Muscle of leg (tissue), 11 donors: Measurements from ENCODE around the gene ZIC1. TPM values are rescaled to one million over a fixed set of nuclear protein-coding genes. Genes with fewer than 3 reads are reported as not detected.

ENCODE experiments used
- DNase-seq: peaks from one replicate; pipeline ENCODE4 v3.0.0; 2013
- H3K27ac ChIP-seq: one replicate; pipeline ENCODE4 v1.5.1; 2013; ENCODE audit warnings: mild to moderate bottlenecking, low read length, control low read depth
- H3K27me3 ChIP-seq: one replicate; pipeline ENCODE4 v1.6.1; 2013; ENCODE audit warnings: low read length; ENCODE audit not compliant: control insufficient read depth, insufficient read depth
- H3K36me3 ChIP-seq: one replicate; pipeline ENCODE4 v1.6.1; 2013; ENCODE audit warnings: low read length; ENCODE audit not compliant: control insufficient read depth, insufficient read depth
- H3K4me1 ChIP-seq: one replicate; pipeline ENCODE4 v1.6.1; 2013; ENCODE audit warnings: low read length; ENCODE audit not compliant: control insufficient read depth, insufficient read depth
- H3K4me3 ChIP-seq: one replicate; pipeline ENCODE4 v1.5.1; 2013; ENCODE audit warnings: low read length, control low read depth
- H3K9me3 ChIP-seq: replicated peaks from 2 replicates; pipeline ENCODE4 v1.6.1; 2013; ENCODE audit warnings: low read depth, low read length; ENCODE audit not compliant: control insufficient read depth
- WGBS: methylation state at CpG from one replicate; pipeline ENCODE4 v1.1.5; 2013; ENCODE audit warnings: missing lambda C conversion rate; ENCODE audit not compliant: insufficient coverage; 5-methylcytosine and 5-hydroxymethylcytosine counted together
- polyA plus RNA-seq, 8 donors: library from polyadenylated mRNA; unstranded; fragments of 120-200 nt; gene quantifications; one replicate each; pipeline versions ENCODE4 v1.2.1 to v1.2.3, GENCODE V29; 2013; ENCODE audit warnings: inconsistent platforms in 1 of 8, low replicate concordance in 1 of 8; ENCODE audit not compliant: insufficient read length in 8 of 8, insufficient read depth in 1 of 8
- total RNA-seq: library from RNA; stranded (reverse); fragments of 120-200 nt; gene quantifications from one replicate; pipeline ENCODE4 v1.2.4, GENCODE V29; 2013

ZIC1 gene
- total and polyA plus RNA-seq, 9 donors: 9.7 to 16.6 (median 12.8) TPM

GRCh38 chr3:147415874-147416273 lies 6.7 kb downstream of the ZIC1 start:
- H3K4me3 ChIP-seq: no peak overlapping the region

GRCh38 chr3:147416931-147417330 lies 7.8 kb downstream of the ZIC1 start:
- Histone ChIP-seq H3K4me1 (peaks cover 23% of the 10 kb centered on the region), H3K36me3 (peaks cover 14% of the 10 kb centered on the region), H3K9me3 (no peaks in the 10 kb centered on the region), H3K27ac (no peak overlapping the region), H3K4me3 (no peak overlapping the region), H3K27me3 (peaks cover 69% of the 10 kb centered on the region)
- WGBS: no CpG with 5 or more reads among the region's 1 CpG
- DNase-seq: no peak

More at GRCh38 chr3:147415874-147416273, 6.7 kb downstream of the ZIC1 start:
- Histone ChIP-seq H3K27me3 (peaks cover 69% of the 10 kb centered on the region), H3K36me3 (peaks cover 14% of the 10 kb centered on the region), H3K9me3 (no peaks in the 10 kb centered on the region), H3K27ac (no peak overlapping the region), H3K4me1 (peaks cover 33% of the 10 kb centered on the region)
- DNase-seq: no peak
- 33% methylated on average over 1 of the region's 2 CpGs for WGBS

DNA sequence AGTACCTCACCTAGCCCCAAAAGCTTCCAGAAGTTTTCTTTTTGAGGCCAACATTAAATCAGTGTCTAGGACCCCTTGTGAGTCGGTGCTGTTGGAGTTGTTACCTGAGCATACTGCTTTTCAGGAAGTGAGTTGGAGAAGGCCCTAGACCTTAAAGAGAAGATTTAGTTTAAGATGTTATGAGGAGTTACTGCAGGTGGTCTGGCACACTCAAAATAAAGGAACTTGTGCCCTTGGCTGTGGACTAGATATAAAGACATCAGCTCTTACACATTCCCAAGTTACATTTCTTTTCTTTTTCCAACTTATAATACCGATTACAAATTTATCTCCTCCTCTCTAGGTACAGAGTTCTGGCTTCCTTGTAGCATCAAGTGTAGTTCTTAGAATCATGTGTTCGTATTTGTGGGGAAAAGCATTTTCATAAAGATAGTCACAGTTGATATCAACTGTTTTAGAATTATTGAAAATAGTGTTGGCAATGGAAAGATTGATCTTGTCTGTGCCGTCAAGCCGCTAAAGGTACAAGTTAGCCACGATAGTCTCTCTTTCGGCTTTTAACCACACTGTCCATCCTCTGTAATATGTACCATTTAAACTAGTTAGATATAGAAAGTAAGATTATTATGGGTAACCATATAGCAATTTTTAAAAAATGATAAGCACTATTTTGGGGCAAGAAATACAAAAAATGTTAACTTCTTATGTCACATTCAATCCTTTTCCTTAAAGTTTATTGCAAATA lies 8.6 kb downstream of the ZIC1 start:
- DNase-seq: no peak
- no peak overlapping the region for H3K4me3 ChIP-seq
- H3K27me3 ChIP-seq: peaks cover 66% of the 10 kb centered on the region
- no CpG with 5 or more reads among the region's 7 CpGs for WGBS
- peaks cover 18% of the 10 kb centered on the region for H3K4me1 ChIP-seq
- no peak overlapping the region for H3K27ac ChIP-seq
- H3K9me3 ChIP-seq: no peaks in the 10 kb centered on the region
- peaks cover 10% of the 10 kb centered on the region for H3K36me3 ChIP-seq

DNA sequence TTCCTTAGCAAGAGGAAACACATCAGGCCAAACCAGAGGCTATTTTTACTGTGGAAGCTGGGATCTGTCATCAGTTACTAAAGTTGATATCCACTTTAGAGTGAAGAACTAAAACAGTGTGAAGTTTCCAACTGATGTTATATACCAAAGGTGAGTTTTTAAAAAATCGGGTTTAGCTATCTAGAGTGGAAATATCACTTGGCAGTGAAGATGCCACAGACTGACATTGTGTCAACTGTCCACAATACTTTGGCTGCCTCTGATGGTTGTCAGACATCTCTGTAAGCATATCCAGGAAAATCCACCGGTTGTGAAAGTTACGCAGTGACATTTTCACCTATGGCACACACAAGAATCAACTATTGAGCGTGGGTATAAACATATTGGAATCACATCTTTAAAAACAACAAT lies 9.2 kb downstream of the ZIC1 start:
- no CpG with 5 or more reads among the region's 4 CpGs for WGBS
- peaks cover 66% of the 10 kb centered on the region for H3K27me3 ChIP-seq
- peaks cover 15% of the 10 kb centered on the region for H3K4me1 ChIP-seq
- no peak for DNase-seq
- H3K36me3 ChIP-seq: peaks cover 3% of the 10 kb centered on the region
- no peak overlapping the region for H3K4me3 ChIP-seq
- no peaks in the 10 kb centered on the region for H3K9me3 ChIP-seq
- no peak overlapping the region for H3K27ac ChIP-seq

- H3K9me3 ChIP-seq: no peaks in the 10 kb centered on the region
- H3K27ac ChIP-seq: no peak overlapping the region
- peak; percentile 85 for DNase-seq
- peaks cover 12% of the 10 kb centered on the region for H3K4me1 ChIP-seq
- H3K36me3 ChIP-seq: no peaks in the 10 kb centered on the region
- peaks cover 69% of the 10 kb centered on the region for H3K27me3 ChIP-seq
- 3% methylated on average over 42 of the region's 54 CpGs for WGBS
- peak overlapping the region; percentile 30 for H3K4me3 ChIP-seq
Measured at GRCh38 chr3:147418808-147419701, 9.9 kb downstream of the ZIC1 start.

DNA sequence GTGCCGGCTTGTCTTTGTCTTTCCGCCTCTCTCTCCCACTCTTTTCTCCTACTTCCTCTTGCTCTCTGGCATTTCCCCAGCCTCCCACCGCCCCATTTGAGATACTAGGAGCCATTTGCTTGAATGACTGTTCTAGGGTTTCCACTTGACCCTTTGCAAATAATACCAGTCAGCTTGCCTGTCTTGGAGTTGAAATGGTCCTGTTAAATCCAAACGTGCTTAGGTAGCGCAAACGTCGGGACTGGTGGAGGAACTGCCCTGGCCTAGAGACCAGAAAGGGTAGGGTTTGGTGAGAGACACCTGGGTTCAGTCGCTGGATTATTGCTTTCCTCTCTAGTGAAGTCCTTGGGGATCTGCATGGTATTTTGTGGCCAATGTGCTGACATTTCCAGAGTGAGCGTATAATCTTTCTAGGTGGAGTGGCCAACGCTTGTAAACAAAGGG lies 10.6 kb downstream of the ZIC1 start:
- no peak overlapping the region for H3K4me3 ChIP-seq
- 63% methylated on average over 7 of the region's 10 CpGs for WGBS
- peaks cover 12% of the 10 kb centered on the region for H3K4me1 ChIP-seq
- no peaks in the 10 kb centered on the region for H3K36me3 ChIP-seq
- peaks cover 71% of the 10 kb centered on the region for H3K27me3 ChIP-seq
- H3K27ac ChIP-seq: no peak overlapping the region
- DNase-seq: no peak
- no peaks in the 10 kb centered on the region for H3K9me3 ChIP-seq

GRCh38 chr3:147420353-147421183 lies 11.4 kb downstream of the ZIC1 start:
- WGBS: 42% methylated on average over 20 of the region's 32 CpGs
- Histone ChIP-seq H3K27me3 (peaks cover 69% of the 10 kb centered on the region), H3K36me3 (no peaks in the 10 kb centered on the region), H3K4me1 (peaks cover 12% of the 10 kb centered on the region), H3K9me3 (no peaks in the 10 kb centered on the region), H3K27ac (no peak overlapping the region), H3K4me3 (peak overlapping the region; percentile 27)
- DNase-seq: no peak

GRCh38 chr3:147421184-147421912 lies 12.2 kb downstream of the ZIC1 start:
- peak overlapping the region; percentile 27 for H3K4me3 ChIP-seq
- H3K27ac ChIP-seq: peak overlapping the region; percentile 53
- H3K9me3 ChIP-seq: no peaks in the 10 kb centered on the region
- WGBS: 5% methylated on average over 41 of the region's 53 CpGs
- peaks cover 69% of the 10 kb centered on the region for H3K27me3 ChIP-seq
- DNase-seq: peak; percentile 33
- H3K36me3 ChIP-seq: no peaks in the 10 kb centered on the region
- H3K4me1 ChIP-seq: peaks cover 12% of the 10 kb centered on the region

- H3K27ac ChIP-seq: no peak overlapping the region
- WGBS: 19% methylated on average over 6 of the region's 15 CpGs
- H3K27me3 ChIP-seq: peaks cover 69% of the 10 kb centered on the region
- no peaks in the 10 kb centered on the region for H3K9me3 ChIP-seq
- peak; percentile 9 for DNase-seq
- H3K4me3 ChIP-seq: no peak overlapping the region
- H3K4me1 ChIP-seq: peaks cover 12% of the 10 kb centered on the region
- H3K36me3 ChIP-seq: no peaks in the 10 kb centered on the region
Measured at GRCh38 chr3:147422196-147422595, 13.0 kb downstream of the ZIC1 start.
